Endodermal cell (in vitro differentiated cells): Measurements from ENCODE around the gene COL20A1. TPM values are rescaled to one million over a fixed set of nuclear protein-coding genes. Genes with fewer than 3 reads are reported as not detected.

ENCODE experiments used
- DNase-seq: peaks from one replicate; pipeline ENCODE4 v3.0.0-alpha.2; 2017
- H3K27ac ChIP-seq: 2 replicates; pipeline ENCODE4 v1.5.1; 2013; ENCODE audit warnings: mild to moderate bottlenecking, low read depth, low read length, moderate library complexity
- H3K27me3 ChIP-seq: 2 replicates; pipeline ENCODE4 v1.6.1; 2013; ENCODE audit warnings: mild to moderate bottlenecking, low read length, moderate library complexity; ENCODE audit not compliant: insufficient read depth, control insufficient read depth, poor library complexity, severe bottlenecking
- H3K36me3 ChIP-seq: 2 replicates; pipeline ENCODE4 v1.7.0; 2013; ENCODE audit warnings: mild to moderate bottlenecking, low read length, moderate library complexity; ENCODE audit not compliant: control insufficient read depth, insufficient read depth
- H3K4me1 ChIP-seq: one replicate; pipeline ENCODE4 v1.7.0; 2013; ENCODE audit warnings: low read length; ENCODE audit not compliant: control insufficient read depth, insufficient read depth
- H3K4me3 ChIP-seq: 2 replicates; pipeline ENCODE4 v1.5.1; 2013; ENCODE audit warnings: mild to moderate bottlenecking, low read length, moderate library complexity
- H3K9ac ChIP-seq: 2 replicates; pipeline ENCODE4 v1.6.1; 2013; ENCODE audit warnings: mild to moderate bottlenecking, low read length, moderate library complexity; ENCODE audit not compliant: poor library complexity, severe bottlenecking; ENCODE audit errors: extremely low read depth
- H3K9me3 ChIP-seq: 2 replicates; pipeline ENCODE4 v1.6.1; 2013; ENCODE audit warnings: mild to moderate bottlenecking, low read length, moderate library complexity; ENCODE audit not compliant: control insufficient read depth
- H3K27ac Mint-ChIP-seq: 2 replicates; pipeline ENCODE4 v1.8.0; 2020; ENCODE audit warnings: mixed read lengths
- H3K27me3 Mint-ChIP-seq: 2 replicates; pipeline ENCODE4 v1.8.0; 2021; ENCODE audit warnings: mild to moderate bottlenecking, mixed read lengths; ENCODE audit not compliant: insufficient read depth
- H3K36me3 Mint-ChIP-seq: 2 replicates; pipeline ENCODE4 v1.8.0; 2020; ENCODE audit warnings: low read depth, mixed read lengths
- H3K4me1 Mint-ChIP-seq: 2 replicates; pipeline ENCODE4 v1.8.0; 2020; ENCODE audit warnings: mixed read lengths
- H3K4me3 Mint-ChIP-seq: 2 replicates; pipeline ENCODE4 v1.8.0; 2020; ENCODE audit warnings: mild to moderate bottlenecking, moderate library complexity, mixed read lengths
- H3K9me3 Mint-ChIP-seq: 2 replicates; pipeline ENCODE4 v1.8.0; 2020; ENCODE audit warnings: mild to moderate bottlenecking, mixed read lengths
- CTCF ChIP-seq: fragments of 200-600 bp; sonication (generic); conservative IDR thresholded peaks from 2 replicates; pipeline ENCODE4 v1.5.0; 2021; ENCODE audit warnings: antibody characterized with exemption, mild to moderate bottlenecking
- WGBS, 2 experiments: methylation state at CpG; one replicate each; pipeline versions ENCODE4 v1.1.5 to v1.1.7; 2013; ENCODE audit warnings: missing lambda C conversion rate in 2 of 2, mixed read lengths in 1 of 2; ENCODE audit not compliant: insufficient coverage in 1 of 2, insufficient read length in 1 of 2; 5-methylcytosine and 5-hydroxymethylcytosine counted together
- total RNA-seq, 2 donors: library from RNA; stranded (reverse); fragmentation: NEBNext Ultra II Directional in 1 of 2; extraction: Animal tissue kit (Norgen Biotek cat#: 25700) in 1 of 2; gene quantifications; 2 replicates in 1 of 2; 3 replicates in 1 of 2; pipeline ENCODE4 v1.2.1, GENCODE V29; 2021

Gene COL20A1
- total RNA-seq, 2 donors from 2014 or later, result 0.44 TPM; not detected in 1

- Histone ChIP-seq H3K36me3 (no peaks in the 10 kb centered on the region), H3K27me3 (peaks cover 54% of the 10 kb centered on the region), H3K9ac (no peak overlapping the region), H3K9me3 (no peaks in the 10 kb centered on the region), H3K4me3 (no peak overlapping the region), H3K27ac (peak overlapping the region; percentile 70), H3K4me1 (peaks cover 3% of the 10 kb centered on the region)
- no peaks in the 10 kb centered on the region for H3K4me1 Mint-ChIP-seq
- TF ChIP-seq CTCF, result peak; percentile 58
- peak overlapping the region; percentile 49 for H3K4me3 Mint-ChIP-seq
- 12 to 29% methylated on average over 24 to 56 of the region's 56 CpGs for WGBS, 2 experiments
- no peak overlapping the region for H3K27ac Mint-ChIP-seq
- peaks cover 56% of the 10 kb centered on the region for H3K27me3 Mint-ChIP-seq
- DNase-seq, result peak; percentile 82
- H3K9me3 Mint-ChIP-seq, result peaks cover 8% of the 10 kb centered on the region
- no peaks in the 10 kb centered on the region for H3K36me3 Mint-ChIP-seq
These were observed 38.2 kb upstream of the COL20A1 start for GRCh38 chr20:63254606-63255384.

- Mint-ChIP-seq H3K4me1 (no peaks in the 10 kb centered on the region), H3K9me3 (peaks cover 4% of the 10 kb centered on the region), H3K4me3 (no peak overlapping the region), H3K27me3 (peaks cover 53% of the 10 kb centered on the region), H3K36me3 (no peaks in the 10 kb centered on the region), H3K27ac (no peak overlapping the region)
- Histone ChIP-seq H3K9ac (no peak overlapping the region), H3K4me1 (peaks cover 3% of the 10 kb centered on the region), H3K4me3 (no peak overlapping the region), H3K36me3 (no peaks in the 10 kb centered on the region), H3K9me3 (no peaks in the 10 kb centered on the region), H3K27ac (no peak overlapping the region), H3K27me3 (peaks cover 54% of the 10 kb centered on the region)
- no peak for DNase-seq
- 82 to 86% methylated on average over 18 to 31 of the region's 31 CpGs for WGBS, 2 experiments
- TF ChIP-seq CTCF, result no peak
These were observed 36.9 kb upstream of the COL20A1 start for GRCh38 chr20:63255931-63256704.

- Histone ChIP-seq H3K4me1 (peaks cover 3% of the 10 kb centered on the region), H3K9ac (no peak overlapping the region)
- no peaks in the 10 kb centered on the region for H3K4me1 Mint-ChIP-seq
These were observed 36.0 kb upstream of the COL20A1 start for GRCh38 chr20:63256954-63257353.

More at GRCh38 chr20:63256954-63257353, 36.0 kb upstream of the COL20A1 start:
- Mint-ChIP-seq H3K27me3 (peaks cover 46% of the 10 kb centered on the region), H3K36me3 (no peaks in the 10 kb centered on the region), H3K4me3 (no peak overlapping the region), H3K27ac (no peak overlapping the region), H3K9me3 (no peaks in the 10 kb centered on the region)
- no peaks in the 10 kb centered on the region for H3K36me3 ChIP-seq
- no peaks in the 10 kb centered on the region for H3K9me3 ChIP-seq
- no peak for DNase-seq
- 93 to 94% methylated on average over 4 of the region's 4 CpGs for whole genome bisulfite sequencing, 2 experiments
- no peak for TF ChIP-seq CTCF
- no peak overlapping the region for H3K4me3 ChIP-seq
- H3K27me3 ChIP-seq, result peaks cover 51% of the 10 kb centered on the region
- H3K27ac ChIP-seq, result no peak overlapping the region
